ENCODE data around the gene SARM1. TPM values are rescaled to one million over a fixed set of nuclear protein-coding genes. Genes with fewer than 3 reads are reported as not detected.

The SARM1 gene
- total and polyA plus RNA-seq, 2 of the 13 experiments (the other 11 are each of a cell fraction or from before 2014, with no cell fraction given), result 0.73 to 0.86 TPM

- TF ChIP-seq IRF9 (CRISPR knock-in tag; IDR thresholded peaks at IDR 0.05; ENCODE audit: borderline replicate concordance), result 0 out of 2 replicates have a peak, but pooled peaks have one; percentile 25
- TF ChIP-seq ZNF724P (CRISPR knock-in tag; IDR thresholded peaks at IDR 0.05; ENCODE audit: borderline replicate concordance), result no peak
- TF ChIP-seq NR0B2 (CRISPR knock-in tag; IDR thresholded peaks at IDR 0.05), result no peak
- 0 out of 2 replicates have a peak, but pooled peaks have one; percentile 48 for TF ChIP-seq ZHX2 (IDR thresholded peaks at IDR 0.05; ENCODE audit: low read depth)
- no peak for TF ChIP-seq ZHX2 (CRISPR knock-in tag; IDR thresholded peaks at IDR 0.05; ENCODE audit: borderline replicate concordance)
- TF ChIP-seq ZNF326 (CRISPR knock-in tag; IDR thresholded peaks at IDR 0.05; ENCODE audit: borderline replicate concordance), result no peak
- no peak for TF ChIP-seq HOXA5 (CRISPR knock-in tag; IDR thresholded peaks at IDR 0.05)
- no peak for TF ChIP-seq DBP (CRISPR knock-in tag; IDR thresholded peaks at IDR 0.05; ENCODE audit: not compliant biosample characterization)
- TF ChIP-seq ZNF501 (CRISPR knock-in tag; IDR thresholded peaks at IDR 0.05), result no peak
- no peak for TF ChIP-seq ATF3 (CRISPR knock-in tag; IDR thresholded peaks at IDR 0.05)
- peak; percentile 67; the same call in 1 of the 2 replicates for TF ChIP-seq ZBTB21 (CRISPR knock-in tag; IDR thresholded peaks at IDR 0.05)
- TF ChIP-seq HOXA3 (CRISPR knock-in tag; IDR thresholded peaks at IDR 0.05), result 0 out of 2 replicates have a peak, but pooled peaks have one; percentile 20
- TF ChIP-seq ATF7-NPFF (CRISPR knock-in tag; IDR thresholded peaks at IDR 0.05; ENCODE audit: low read depth), result no peak
- TF ChIP-seq EED (CRISPR knock-in tag; IDR thresholded peaks at IDR 0.05), result peak; percentile 32; the same call in 1 of the 2 replicates
- TF ChIP-seq MEIS1 (CRISPR knock-in tag; IDR thresholded peaks at IDR 0.05; ENCODE audit: borderline replicate concordance), result no peak
- no peak for TF ChIP-seq ZNF543 (CRISPR knock-in tag; IDR thresholded peaks at IDR 0.05)
- peak; percentile 54; the same call in 1 of the 2 replicates for TF ChIP-seq ZNF891 (CRISPR knock-in tag; IDR thresholded peaks at IDR 0.05)
- TF ChIP-seq ZNF619 (CRISPR knock-in tag; IDR thresholded peaks at IDR 0.05), result no peak
- no peak for TF ChIP-seq IKZF4 (CRISPR knock-in tag; IDR thresholded peaks at IDR 0.05; ENCODE audit: borderline replicate concordance, low read depth, not compliant biosample characterization)
- TF ChIP-seq ZNF256 (CRISPR knock-in tag; conservative IDR thresholded peaks at IDR 0.05), result 0 out of 2 replicates have a peak, but pooled peaks have one; percentile 4
Measured at GRCh38 chr17:28335959-28336871, 35.3 kb upstream of the SARM1 start (continued).
